NB4 (cell line): ENCODE results near the gene SLC13A2.

ENCODE experiments used
- MYC ChIP-seq: IDR thresholded peaks from 2 replicates; pipeline ENCODE4 v1.6.1; 2011; ENCODE audit warnings: low read depth, low read length
- POLR2A ChIP-seq: IDR thresholded peaks from 2 replicates; pipeline ENCODE4 v1.6.1; 2011; ENCODE audit warnings: mild to moderate bottlenecking; ENCODE audit not compliant: insufficient read length; ENCODE audit errors: extremely low read depth
- TF ChIP-seq, protein P1 (sequence below): IDR thresholded peaks from one replicate; pipeline ENCODE4 v1.5.1; 2012; ENCODE audit warnings: low read depth, low read length
- TF ChIP-seq, protein P2 (sequence below): IDR thresholded peaks from 2 replicates; pipeline ENCODE4 v1.6.1; 2011; ENCODE audit warnings: low read depth, low read length

DNA sequence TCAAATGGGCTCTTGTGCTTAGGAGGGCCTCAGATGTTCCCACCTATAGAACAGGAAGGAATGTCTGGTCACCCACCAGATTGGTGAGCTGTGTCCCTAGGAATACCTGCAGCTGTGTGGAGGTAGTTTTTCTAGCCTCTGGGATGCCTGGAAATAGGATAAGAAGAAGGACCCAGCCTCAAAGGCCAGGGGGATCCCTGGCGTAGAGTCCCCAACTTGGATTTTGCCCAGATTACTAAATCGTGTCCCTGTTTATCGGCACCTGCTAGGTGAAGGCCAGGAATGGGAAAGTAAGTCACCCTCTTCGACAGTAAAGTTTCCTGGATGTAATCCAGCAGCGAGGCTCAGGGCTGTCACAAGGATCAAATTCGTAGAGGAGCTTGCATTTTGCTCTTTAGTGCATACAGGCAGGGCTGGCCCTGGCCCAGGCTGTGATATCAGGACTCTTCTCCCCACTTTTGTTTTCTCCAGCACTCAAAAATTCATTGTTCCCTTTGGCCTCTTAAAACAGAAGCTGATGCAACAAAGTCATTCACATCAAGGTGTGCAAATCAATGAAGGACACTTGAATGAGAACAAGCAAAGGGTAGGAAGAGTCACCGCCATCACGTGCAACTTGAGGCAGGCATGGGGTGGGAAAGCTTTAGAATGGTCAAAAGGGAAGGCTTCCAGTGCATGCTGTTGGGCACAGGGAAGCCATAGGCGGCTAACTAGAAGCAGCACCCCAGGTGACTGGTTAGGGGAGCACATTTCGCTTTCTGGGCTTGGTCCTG, 7.5 kb downstream of the SLC13A2 start:
- TF ChIP-seq, protein P1, sequence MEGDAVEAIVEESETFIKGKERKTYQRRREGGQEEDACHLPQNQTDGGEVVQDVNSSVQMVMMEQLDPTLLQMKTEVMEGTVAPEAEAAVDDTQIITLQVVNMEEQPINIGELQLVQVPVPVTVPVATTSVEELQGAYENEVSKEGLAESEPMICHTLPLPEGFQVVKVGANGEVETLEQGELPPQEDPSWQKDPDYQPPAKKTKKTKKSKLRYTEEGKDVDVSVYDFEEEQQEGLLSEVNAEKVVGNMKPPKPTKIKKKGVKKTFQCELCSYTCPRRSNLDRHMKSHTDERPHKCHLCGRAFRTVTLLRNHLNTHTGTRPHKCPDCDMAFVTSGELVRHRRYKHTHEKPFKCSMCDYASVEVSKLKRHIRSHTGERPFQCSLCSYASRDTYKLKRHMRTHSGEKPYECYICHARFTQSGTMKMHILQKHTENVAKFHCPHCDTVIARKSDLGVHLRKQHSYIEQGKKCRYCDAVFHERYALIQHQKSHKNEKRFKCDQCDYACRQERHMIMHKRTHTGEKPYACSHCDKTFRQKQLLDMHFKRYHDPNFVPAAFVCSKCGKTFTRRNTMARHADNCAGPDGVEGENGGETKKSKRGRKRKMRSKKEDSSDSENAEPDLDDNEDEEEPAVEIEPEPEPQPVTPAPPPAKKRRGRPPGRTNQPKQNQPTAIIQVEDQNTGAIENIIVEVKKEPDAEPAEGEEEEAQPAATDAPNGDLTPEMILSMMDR: no peak
- TF ChIP-seq POLR2A (no peak), MYC (no peak)
- TF ChIP-seq, protein P2, sequence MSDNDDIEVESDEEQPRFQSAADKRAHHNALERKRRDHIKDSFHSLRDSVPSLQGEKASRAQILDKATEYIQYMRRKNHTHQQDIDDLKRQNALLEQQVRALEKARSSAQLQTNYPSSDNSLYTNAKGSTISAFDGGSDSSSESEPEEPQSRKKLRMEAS: no peak
